ENCODE data around the gene SLC25A41. TPM values are rescaled to one million over a fixed set of nuclear protein-coding genes. Genes with fewer than 3 reads are reported as not detected.

The SLC25A41 gene
- total and polyA plus RNA-seq, 9 of the 15 experiments (the other 6 are each of a cell fraction or from before 2014, with no cell fraction given), result 0.08 to 4.2 (median 1.6) TPM

DNA sequence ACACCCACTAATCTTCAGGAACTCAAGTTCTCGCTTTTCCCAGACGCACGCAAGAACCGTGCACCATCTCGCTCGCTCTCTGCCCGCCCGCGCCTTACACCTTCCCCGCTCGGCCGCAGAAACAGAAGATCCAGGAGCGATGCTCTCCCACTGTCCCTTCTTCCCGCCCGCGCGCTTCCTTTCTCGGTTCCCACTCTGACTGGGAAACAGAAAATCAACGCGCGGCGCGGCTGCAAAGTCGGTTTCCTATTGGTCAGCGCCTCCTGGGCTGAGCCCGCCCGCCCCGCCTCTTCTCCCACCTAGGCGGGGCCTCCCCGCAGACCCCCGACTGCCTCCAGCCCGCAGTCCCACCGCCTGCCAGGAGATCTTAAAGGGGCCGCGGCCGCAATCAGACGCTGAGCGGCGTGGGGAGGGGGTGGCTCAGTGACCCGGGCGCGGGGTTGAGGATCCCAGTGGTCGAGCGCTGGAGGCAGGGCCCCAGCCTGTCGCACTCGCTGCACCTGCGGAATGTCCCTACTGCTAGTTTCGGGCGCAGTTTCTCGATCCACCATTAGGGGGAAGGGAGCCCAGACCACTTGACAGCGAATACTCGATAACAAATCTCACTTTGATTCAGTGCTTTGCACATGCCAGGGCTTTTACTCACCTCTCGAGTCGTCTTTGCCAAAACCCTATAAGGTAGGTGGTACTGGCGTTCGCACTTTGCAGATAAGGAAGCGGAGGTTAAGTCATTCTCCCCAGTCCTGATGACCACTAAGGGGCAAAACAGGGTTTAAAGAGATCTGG, 26.7 kb upstream of the SLC25A41 start (continued):
- TF ChIP-seq CBX3 (IDR thresholded peaks at IDR 0.05; ENCODE audit: borderline replicate concordance in 1 of 2, low read length in 2 of 2) (no peak), MTA3 (IDR thresholded peaks at IDR 0.05; ENCODE audit: borderline replicate concordance) (peak; percentile 61; the same call in 1 of the 2 replicates), PCBP2 (IDR thresholded peaks at IDR 0.05; ENCODE audit: low read depth, low read length, poor library complexity, severe bottlenecking) (no peak), KLF13 (tag; IDR thresholded peaks at IDR 0.05; ENCODE audit: borderline replicate concordance, low read depth) (no peak), POLR2H (tag; IDR thresholded peaks at IDR 0.05; ENCODE audit: low read depth) (no peak)

DNA sequence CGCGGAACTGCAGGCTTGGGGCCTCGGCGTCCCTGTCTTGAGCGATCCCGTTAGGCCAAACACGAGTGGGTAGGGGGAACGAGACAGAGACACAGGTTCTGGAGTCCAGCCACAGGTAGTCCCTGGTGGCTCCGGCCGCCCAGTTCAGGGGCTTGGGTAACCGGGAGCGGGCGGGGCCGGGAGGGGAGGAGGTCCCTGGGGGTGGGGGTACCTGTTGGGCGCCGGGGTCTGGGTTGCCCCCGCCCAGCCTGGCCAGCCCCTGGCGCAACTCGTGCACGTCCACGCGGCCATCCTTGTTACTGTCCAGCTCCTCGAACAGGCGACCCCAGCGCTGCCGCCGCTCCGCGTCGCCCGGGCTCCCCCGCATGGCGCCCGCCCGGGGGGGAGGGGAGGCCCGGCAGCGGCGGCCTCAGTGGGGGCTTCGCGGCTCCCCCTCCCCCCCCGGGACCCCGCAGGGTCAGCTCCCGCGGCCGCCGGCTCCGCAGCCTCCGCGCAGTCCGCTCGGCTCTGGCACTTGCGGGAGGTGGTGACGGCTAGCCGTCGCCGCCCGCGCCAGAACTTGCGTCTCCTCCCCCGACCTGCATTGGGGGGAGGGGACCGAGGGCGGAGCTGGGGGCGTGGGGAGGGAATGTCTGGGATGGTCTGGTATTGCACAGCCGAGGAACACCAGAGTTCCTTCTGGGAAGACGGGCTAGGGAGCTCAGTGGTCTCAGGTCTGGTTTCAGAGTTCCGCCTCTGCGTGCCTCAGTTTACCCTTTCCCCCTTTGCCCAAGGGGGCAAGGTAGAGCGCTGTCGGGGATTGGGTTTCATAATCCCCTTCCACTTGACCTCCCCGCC, 25.9 kb upstream of the SLC25A41 start, which contains the start of gene SLC25A23:
SLC25A23 (minus strand) TSS at position 531 of the 837 bp plus-strand sequence; CDS start at position 367, 164 bp downstream.
- peaks cover 18 to 35% of the 10 kb centered on the region in 2 experiments; a peak in 4 of 5 replicates for H3K4me1 ChIP-seq (replicated peaks in 1 of 2; ENCODE audit: control insufficient read depth in 2 of 2, insufficient read depth in 2 of 2, low read length in 2 of 2)
- intact Hi-C loops (cut with micrococcal nuclease) (no loop called here), in situ Hi-C loops (cut with MboI) (no loop called here)
- no TSS peak for BruUV-seq (replicated peaks)
- ChIA-PET CTCF (ENCODE audit: low intra/inter-chr PET ratio) (no interaction called here), POLR2A (interaction anchor here (0.6 kb wide), 1 partner anchor 10 kb away, joined by 3 read pairs; no protein-coding TSS in a partner anchor)
- peak; percentile 81 for ATAC-seq
- no peaks in the 10 kb centered on the region for H3K9me1 ChIP-seq (ENCODE audit: control insufficient read depth, insufficient read depth, low read length)
- peak within 1 kb of the TSS; percentile 71 to 89 for H3K9ac ChIP-seq (ENCODE audit: insufficient read depth in 1 of 2, low read depth in 2 of 2, low read length in 2 of 2)
- peak within 1 kb of the TSS; percentile 81 for H3K27ac ChIP-seq (ENCODE audit: extremely low read depth, low read depth, low read length)
- H3K9me3 ChIP-seq (replicated peaks; ENCODE audit: control insufficient read depth, insufficient read depth, low read depth, low read length), result peaks cover 12% of the 10 kb centered on the region
- FAIRE-seq, result peak; percentile 52
- under 1% methylated on average over 29 of the region's 70 CpGs for WGBS (ENCODE audit: insufficient coverage, low coverage, missing lambda C conversion rate)
- no peaks in the 10 kb centered on the region for H3K27me3 ChIP-seq (ENCODE audit: control insufficient read depth in 2 of 2, insufficient read depth in 2 of 2, low read length in 2 of 2)
- peak within 1 kb of the TSS; percentile 77 for H3K4me3 ChIP-seq
- H3K36me3 ChIP-seq (ENCODE audit: control insufficient read depth, insufficient read depth, low read length), result peaks cover 30% of the 10 kb centered on the region; the same call in 2 of the 3 replicates
- peak within 1 kb of the TSS; percentile 95 for H3K4me2 ChIP-seq (ENCODE audit: insufficient read depth, low read length)
- peak within 1 kb of the TSS; percentile 96 for H2AFZ ChIP-seq (ENCODE audit: low read depth, low read length)
- DNase-seq (ENCODE audit: extremely low read depth in 1 of 4, low spot score in 3 of 4), result peak; percentile 87 to 90 (median 88)
- peaks cover 17% of the 10 kb centered on the region for H3K79me2 ChIP-seq (ENCODE audit: control insufficient read depth, insufficient read depth, low read length)
- H4K20me1 ChIP-seq (replicated peaks; ENCODE audit: control insufficient read depth, insufficient read depth, low read length), result no peaks in the 10 kb centered on the region
- TF ChIP-seq ZFP36 (IDR thresholded peaks at IDR 0.05; ENCODE audit: low read depth, low read length, partially characterized antibody) (no peak), ZFP30 (CRISPR knock-in tag; IDR thresholded peaks at IDR 0.05; ENCODE audit: borderline replicate concordance) (no peak), SPI1 (IDR thresholded peaks at IDR 0.05; ENCODE audit: borderline replicate concordance, low read depth, low read length) (no peak), TSC22D4 (tag; IDR thresholded peaks at IDR 0.05) (no peak), CEBPG (CRISPR knock-in tag; IDR thresholded peaks at IDR 0.05) (no peak; the same call in 1 of the 2 replicates), CEBPG (tag; conservative IDR thresholded peaks at IDR 0.05 in 1 of 2, IDR thresholded peaks at IDR 0.05 in 1 of 2) (peak in 1 of 2 experiments; percentile 33; a peak in 1 of 4 replicates), MAZ (CRISPR knock-in tag; conservative IDR thresholded peaks at IDR 0.05 in 1 of 2, IDR thresholded peaks at IDR 0.05 in 1 of 2) (peak in 1 of 2 experiments; percentile 30; a peak in 1 of 4 replicates), MECOM (CRISPR knock-in tag; IDR thresholded peaks at IDR 0.05) (no peak)
- TF ChIP-seq, protein P1, sequence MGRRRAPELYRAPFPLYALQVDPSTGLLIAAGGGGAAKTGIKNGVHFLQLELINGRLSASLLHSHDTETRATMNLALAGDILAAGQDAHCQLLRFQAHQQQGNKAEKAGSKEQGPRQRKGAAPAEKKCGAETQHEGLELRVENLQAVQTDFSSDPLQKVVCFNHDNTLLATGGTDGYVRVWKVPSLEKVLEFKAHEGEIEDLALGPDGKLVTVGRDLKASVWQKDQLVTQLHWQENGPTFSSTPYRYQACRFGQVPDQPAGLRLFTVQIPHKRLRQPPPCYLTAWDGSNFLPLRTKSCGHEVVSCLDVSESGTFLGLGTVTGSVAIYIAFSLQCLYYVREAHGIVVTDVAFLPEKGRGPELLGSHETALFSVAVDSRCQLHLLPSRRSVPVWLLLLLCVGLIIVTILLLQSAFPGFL (CRISPR knock-in tag; IDR thresholded peaks at IDR 0.05), result 0 out of 2 replicates have a peak, but pooled peaks have one; percentile 45
- TF ChIP-seq, protein P2, sequence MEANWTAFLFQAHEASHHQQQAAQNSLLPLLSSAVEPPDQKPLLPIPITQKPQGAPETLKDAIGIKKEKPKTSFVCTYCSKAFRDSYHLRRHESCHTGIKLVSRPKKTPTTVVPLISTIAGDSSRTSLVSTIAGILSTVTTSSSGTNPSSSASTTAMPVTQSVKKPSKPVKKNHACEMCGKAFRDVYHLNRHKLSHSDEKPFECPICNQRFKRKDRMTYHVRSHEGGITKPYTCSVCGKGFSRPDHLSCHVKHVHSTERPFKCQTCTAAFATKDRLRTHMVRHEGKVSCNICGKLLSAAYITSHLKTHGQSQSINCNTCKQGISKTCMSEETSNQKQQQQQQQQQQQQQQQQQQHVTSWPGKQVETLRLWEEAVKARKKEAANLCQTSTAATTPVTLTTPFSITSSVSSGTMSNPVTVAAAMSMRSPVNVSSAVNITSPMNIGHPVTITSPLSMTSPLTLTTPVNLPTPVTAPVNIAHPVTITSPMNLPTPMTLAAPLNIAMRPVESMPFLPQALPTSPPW (CRISPR knock-in tag; IDR thresholded peaks at IDR 0.05), result peak; percentile 58
